KG1 (cell line): ENCODE measurements around the gene SLC22A5.
"Not testable (repeated sequence)": the region's sequence is repeated elsewhere in the genome, so short reads cannot be mapped to it uniquely, and the experiment has no call there.

Source experiments
- DNase-seq: peaks from one replicate; lab custom pipeline; 2025; lab: John Stamatoyannopoulos, UW

The SLC22A5 gene

DNA sequence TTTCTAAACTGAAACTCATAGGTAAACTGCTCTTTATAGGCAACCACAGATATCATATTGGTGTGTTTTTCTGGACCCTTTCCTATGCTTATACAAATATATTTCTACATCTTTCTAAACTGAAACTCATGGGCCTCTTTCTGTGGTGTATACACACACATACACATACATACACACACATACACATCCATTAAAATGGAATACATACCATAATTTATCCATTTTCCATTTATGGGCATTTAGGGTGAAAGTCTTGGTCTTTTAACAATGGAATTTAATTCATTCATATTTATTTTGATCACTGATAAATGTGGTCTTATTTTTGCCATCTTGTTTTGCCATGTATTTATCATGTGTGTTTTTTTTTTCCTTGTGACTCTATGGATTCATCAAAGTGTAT is 44.1 kb downstream of the SLC22A5 start:
- no peak for DNase-seq

DNA sequence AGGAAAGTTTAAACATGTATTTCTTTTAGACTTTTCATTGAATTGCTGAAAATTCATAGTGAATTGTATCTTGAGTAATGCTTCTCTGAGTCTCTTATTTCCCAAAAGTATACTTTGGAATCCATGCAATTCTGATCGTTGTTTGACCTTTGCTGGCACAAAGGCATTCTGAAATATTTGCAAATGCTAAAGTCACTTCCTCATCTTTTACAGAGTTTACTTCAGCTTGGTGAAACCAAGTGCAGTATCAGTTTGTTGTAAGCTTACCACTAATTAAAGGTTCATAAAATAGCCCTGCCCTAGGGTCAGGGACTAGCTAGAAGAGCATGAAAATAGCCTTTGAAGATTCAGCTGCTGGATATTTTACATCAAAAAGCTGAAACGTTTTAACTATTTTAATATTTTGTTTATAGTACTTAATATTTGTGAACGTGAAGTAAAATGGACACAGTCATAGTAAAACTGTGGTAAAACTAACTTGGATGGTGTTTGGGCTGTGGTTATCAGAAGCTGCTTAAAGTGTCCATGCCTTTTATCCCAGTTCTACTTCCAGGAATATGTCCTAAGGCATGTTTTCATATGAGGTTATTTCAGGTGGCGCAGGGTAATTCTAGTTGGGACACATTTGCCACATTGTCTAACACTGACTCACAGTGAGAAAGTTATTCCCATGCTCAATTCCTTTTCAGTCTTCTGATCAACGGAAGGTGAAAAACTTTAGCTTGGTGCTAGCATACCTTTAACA is 45.3 kb downstream of the SLC22A5 start:
- no peak for DNase-seq

DNA sequence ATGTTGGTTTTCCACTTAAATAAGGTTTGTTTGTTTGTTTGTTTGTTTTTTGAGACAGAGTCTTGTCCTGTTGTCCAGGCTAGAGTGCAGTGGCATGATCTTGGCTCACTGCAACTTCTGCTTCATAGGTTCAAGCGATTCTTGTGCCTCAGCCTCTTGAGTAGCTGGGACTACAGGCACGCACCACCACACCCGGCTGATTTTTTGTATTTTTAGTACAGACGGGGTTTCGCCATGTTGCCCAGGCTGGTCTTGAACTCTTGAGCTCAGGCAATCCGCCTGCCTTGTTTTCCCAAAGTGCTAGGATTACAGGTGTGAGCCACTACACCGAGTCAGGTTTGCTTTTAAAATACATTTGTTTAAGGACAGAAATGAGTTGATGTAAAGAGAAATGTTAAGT is 46.0 kb downstream of the SLC22A5 start:
- not testable (repeated sequence) for DNase-seq

DNA sequence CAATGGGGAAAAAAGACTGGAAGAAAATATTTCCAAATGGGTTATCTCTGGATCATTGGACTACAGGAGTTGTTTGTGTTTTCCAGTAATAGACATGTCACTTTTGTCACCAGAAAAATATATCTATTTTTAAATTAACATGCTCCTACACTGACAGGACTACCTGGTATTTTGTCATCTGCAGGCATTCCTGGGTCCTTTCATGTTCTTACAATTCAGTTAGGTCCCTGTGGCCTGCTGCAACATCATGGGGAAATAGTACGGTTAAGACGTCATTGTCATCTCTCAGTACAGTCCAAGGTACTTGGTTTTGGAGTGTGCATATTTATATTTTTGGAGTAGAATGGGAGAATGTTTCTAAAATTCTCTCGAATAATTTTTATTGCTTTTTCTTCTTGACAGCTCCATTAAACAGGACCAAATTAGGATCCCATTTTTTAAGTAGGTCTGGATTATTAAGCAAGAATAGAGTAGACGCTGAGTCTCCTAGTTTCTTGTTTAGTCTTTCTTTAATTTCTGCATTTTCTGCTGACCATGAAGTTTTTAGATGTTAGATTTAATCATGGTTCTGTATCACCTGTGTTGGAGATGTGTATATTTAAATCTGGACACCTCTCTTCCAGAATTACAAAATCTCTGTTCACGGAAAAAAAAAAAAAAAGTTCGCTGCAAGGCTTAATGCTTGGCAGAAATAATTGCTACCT is 46.9 kb downstream of the SLC22A5 start:
- no peak for DNase-seq

DNA sequence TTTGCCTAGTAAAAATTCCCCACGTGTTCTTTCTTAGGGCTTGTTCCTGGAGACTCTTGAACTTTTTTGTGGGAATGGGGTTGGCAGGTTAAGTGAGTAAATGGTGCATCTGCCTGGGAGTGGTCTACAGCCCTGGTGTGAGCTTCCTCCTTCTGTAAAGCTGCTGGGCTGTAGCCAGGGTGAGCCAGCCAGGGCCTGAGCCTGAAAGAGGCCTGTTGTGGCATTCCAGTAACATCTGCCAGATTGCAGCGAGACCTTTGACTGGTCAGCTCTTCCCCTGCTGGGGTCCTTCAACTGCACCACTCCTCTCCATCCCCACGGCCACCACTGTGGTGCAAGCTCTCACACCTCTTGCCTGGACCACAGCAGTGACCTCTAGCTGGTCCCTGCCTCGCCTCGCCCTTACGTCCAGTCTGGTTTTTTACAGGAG is 47.5 kb downstream of the SLC22A5 start:
- DNase-seq, result no peak

GRCh38 chr5:132417461-132417860 is 48.0 kb downstream of the SLC22A5 start:
- no peak for DNase-seq

- no peak for DNase-seq
These were observed 48.5 kb downstream of the SLC22A5 start for GRCh38 chr5:132417889-132418485.

DNA sequence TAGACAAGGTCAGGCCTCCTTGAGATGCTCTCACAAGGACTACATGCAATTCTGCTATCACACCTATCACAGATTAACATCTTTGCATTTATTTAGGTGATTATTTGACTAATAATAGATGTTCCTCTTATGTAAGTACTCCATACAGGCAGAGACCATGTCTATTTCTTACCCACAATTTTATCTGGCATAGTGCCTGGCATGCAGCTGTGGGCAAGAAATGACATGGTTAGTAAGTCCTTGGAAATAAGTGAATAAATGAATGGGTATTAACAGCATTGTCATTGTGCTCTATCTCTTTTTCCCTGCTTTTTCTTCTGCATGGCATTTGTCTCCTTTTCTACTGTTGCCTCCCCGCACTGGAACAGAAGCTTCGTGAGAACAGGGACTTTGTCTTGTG is 49.4 kb downstream of the SLC22A5 start:
- DNase-seq, result no peak

DNA sequence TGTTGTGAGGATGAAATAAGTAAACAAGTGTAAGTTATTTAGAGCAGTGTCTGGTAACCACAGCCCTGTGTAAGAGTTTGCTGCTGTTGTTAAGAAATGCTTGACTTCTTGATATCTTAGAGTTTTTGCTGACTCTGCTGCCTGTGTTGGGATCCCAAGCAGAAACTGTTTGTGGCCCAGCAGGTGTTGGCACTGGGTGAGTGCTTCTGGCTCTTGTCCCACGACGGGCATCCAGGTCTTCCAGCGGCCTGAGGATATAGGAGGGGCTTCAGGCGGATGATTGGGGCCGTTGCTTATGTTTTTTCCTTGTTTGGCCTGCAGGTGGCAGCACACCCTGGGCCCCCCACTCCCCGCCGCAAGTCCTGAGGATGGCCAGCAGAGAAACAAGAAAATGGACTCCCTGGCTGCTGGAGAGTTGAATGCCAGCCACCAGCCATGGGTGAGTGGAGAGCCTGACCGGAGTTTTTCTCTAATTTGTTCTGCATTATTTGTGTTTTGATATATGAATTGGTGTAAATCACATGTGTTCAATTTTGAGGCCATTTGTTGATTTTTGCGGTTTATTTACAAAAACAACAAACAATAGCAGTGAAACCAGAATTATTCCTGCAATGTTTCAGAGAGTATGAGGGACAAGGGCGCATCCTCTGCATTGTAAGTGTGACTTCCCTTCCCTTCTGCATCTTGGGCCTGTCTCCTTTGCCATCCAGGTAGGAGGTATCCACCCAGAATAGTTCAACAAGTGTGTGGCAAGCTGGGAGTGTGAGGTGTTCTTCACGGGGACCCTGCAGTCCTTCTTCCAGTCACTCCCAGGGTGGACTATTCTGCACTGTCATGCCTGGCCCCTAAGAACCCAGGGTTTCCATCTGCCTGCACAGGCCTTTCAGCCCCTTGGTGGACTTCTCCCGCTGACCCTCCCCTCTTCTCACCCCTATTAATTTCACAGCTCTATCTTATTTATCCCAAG is 50.3 kb downstream of the SLC22A5 start:
- no peak for DNase-seq

DNA sequence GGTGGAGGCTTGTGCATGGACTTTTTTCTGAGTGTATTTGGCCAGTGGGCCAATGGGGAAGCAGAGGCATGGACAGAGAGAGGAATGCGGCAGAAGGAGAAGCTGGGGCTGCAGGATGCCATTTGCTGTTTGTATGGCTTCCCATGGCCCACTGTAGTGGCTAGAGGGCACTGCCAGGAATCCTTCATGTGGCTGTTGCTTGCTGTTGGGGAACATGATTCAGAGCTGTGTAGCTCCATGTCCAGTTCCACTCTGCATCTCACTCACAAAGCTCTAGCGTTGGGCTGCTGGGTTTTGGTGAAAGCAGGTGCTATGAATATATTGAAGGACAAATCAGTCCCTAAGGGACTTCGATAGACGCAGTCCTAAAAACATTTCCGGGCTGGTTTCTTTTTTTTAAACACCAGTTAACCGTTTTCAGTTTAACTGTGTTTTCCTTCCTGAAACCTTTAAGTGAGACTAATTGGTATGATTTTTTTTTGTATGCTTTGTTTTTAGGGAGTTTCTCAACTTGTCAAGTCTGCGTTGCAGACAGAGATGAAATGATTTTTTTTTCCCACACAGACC is 51.3 kb downstream of the SLC22A5 start:
- peak; percentile 28 for DNase-seq

GRCh38 chr5:132421462-132421861 is 52.0 kb downstream of the SLC22A5 start:
- DNase-seq, result no peak

GRCh38 chr5:132422720-132423437 is 53.4 kb downstream of the SLC22A5 start:
- DNase-seq, result no peak

- no peak for DNase-seq
These were observed 54.0 kb downstream of the SLC22A5 start for GRCh38 chr5:132423438-132423898.

DNA sequence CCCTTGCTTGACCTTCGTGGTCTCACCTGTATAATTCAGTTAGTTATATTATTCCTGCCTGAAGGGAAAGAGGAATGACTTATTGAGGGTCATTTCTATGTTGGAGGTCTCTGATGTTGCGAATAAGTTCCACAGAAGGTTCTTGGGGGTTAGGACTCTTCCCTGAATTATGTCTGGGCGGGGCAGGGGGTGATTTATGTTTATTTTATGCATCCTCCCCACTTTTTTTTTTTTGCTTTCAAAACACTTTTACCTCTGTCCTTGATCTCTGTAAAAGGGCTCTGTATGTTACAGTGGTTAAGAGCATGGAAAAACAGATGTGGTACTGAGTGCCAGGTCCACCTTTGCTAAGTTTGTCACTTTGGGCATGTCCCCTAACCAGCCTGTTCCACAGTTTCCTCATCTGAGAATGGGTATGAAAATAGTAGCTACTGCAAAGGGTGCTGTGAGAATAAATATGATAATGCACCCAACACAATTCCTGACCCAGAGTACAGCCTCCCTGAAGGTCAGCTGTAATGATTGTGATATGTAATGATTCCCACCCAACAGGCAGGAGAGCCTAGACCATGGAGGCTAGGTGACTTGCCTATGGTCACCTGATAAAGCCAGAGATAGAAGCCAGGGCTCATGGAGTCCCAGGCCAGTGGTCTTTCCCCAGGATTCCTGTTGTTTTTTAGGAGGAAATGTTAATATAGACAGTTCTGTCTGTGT is 54.8 kb downstream of the SLC22A5 start:
- DNase-seq, result no peak

DNA sequence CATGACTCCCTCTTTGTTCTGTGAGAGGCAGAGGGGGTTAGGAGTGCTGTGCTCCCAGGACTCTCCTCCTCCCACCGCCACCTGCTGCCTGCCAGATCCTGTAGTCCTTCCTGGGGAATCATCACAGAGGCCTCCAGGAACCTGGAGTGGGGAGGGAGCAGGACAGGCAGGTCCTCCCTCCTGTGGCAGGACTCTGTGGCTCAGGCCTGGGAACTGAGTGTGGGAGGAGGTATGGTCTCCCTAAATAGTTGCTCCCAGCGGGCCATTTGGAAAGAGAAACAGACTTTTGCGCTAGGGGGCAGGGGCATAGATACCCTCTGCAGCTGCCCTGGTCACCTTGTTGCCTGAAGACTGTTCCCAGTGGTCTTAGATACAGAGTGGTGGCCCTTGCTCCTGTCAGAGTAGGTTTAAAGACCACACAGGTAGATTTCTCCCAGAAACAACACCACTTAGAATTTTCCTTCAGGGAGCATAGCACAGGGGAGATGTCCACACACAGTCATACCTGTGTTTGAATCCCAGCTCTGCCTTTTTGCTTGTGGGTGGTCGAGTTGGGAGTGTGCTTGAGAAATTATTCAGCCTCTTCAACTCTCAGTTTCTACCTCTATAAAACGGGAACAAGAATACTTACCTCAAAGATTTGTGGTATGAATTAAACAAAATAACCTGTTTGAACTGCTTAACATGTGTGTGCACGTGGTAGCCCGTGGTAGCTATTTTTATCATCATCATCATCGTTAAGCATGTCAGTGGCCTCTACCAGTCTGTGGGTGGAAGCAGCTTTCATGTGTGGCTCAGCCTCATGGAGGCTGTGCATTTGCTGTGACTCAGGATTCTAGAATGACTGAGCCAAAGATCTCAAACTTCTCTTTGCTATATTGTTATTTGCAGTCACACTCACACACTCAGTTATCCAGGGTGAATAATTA is 55.8 kb downstream of the SLC22A5 start:
- no peak for DNase-seq

GRCh38 chr5:132425975-132426524 is 56.5 kb downstream of the SLC22A5 start:
- DNase-seq, result no peak

GRCh38 chr5:132426525-132427138 is 57.1 kb downstream of the SLC22A5 start:
- peak; percentile 15 for DNase-seq
